Embryonic facial prominence (tissue), 1 donor: ENCODE data around the gene ANXA6.

ENCODE experiments used
- DNase-seq: peaks from one replicate; pipeline ENCODE4 v3.0.0-alpha.2; 2016; ENCODE audit errors: extremely low spot score

ANXA6 gene

GRCh38 chr5:151101746-151102145 is 55.8 kb downstream of the ANXA6 start:
- DNase-seq, result no peak

GRCh38 chr5:151101151-151101550 is 56.4 kb downstream of the ANXA6 start:
- no peak for DNase-seq

GRCh38 chr5:151100681-151101080 is 56.9 kb downstream of the ANXA6 start:
- no peak for DNase-seq

GRCh38 chr5:151098768-151099121 is 58.8 kb downstream of the ANXA6 start:
- DNase-seq, result no peak

- DNase-seq, result no peak
Measured at GRCh38 chr5:151097820-151098767, 59.5 kb downstream of the ANXA6 start.

GRCh38 chr5:151097061-151097460 is 60.5 kb downstream of the ANXA6 start:
- DNase-seq, result no peak

- no peak for DNase-seq
Measured at GRCh38 chr5:151096001-151096373, 61.6 kb downstream of the ANXA6 start.

GRCh38 chr5:151095341-151096000 is 62.1 kb downstream of the ANXA6 start:
- no peak for DNase-seq

GRCh38 chr5:151094852-151095245 is 62.7 kb downstream of the ANXA6 start:
- DNase-seq, result no peak

- no peak for DNase-seq
Measured at GRCh38 chr5:151094030-151094851, 63.3 kb downstream of the ANXA6 start.

GRCh38 chr5:151093476-151093889 is 64.1 kb downstream of the ANXA6 start:
- no peak for DNase-seq

- DNase-seq, result no peak
Measured at GRCh38 chr5:151092762-151093161, 64.8 kb downstream of the ANXA6 start.

- DNase-seq, result no peak
Measured at GRCh38 chr5:151089726-151090125, 67.9 kb downstream of the ANXA6 start.

GRCh38 chr5:151088986-151089385 is 68.6 kb downstream of the ANXA6 start:
- no peak for DNase-seq

GRCh38 chr5:151087486-151087885 is 70.1 kb downstream of the ANXA6 start:
- DNase-seq, result no peak

- DNase-seq, result no peak
Measured at GRCh38 chr5:151086905-151087360, 70.6 kb downstream of the ANXA6 start.

- no peak for DNase-seq
Measured at GRCh38 chr5:151086192-151086869, 71.2 kb downstream of the ANXA6 start.

GRCh38 chr5:151085517-151086041 is 72.0 kb downstream of the ANXA6 start:
- DNase-seq, result no peak

GRCh38 chr5:151084363-151084762 is 73.2 kb downstream of the ANXA6 start:
- no peak for DNase-seq

GRCh38 chr5:151083081-151083676 is 74.4 kb downstream of the ANXA6 start:
- DNase-seq, result no peak
